ENCODE data around the gene KSR2.

Gene KSR2

DNA sequence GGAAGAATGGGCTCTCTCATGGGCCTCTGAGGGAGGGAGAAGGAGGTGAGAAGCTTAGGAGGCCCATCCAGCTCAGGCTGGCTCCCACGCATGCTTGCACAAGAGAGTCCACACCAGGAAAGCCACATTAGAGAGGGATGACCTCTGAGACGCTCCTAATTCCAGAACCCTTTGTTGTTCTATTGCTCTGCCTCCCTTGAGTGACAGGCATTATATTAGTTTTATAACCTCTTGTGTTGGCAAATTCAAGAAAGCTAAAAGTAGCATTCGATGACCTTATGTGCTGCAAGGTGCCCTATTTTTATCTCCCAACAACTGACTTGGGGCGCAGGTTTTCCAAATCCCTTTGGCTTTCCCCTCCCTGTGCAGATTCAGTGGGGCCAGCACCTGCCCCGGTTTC is 190.1 kb downstream of the KSR2 start:
- Mint-ChIP-seq H3K36me3 (ENCODE audit: low read depth) (no peaks in the 10 kb centered on the region), H3K9me3 (no peaks in the 10 kb centered on the region)

GRCh38 chr12:117774941-117775775 is 193.6 kb downstream of the KSR2 start:
- Mint-ChIP-seq H3K27ac (no peak overlapping the region), H3K36me3 (ENCODE audit: low read depth) (no peaks in the 10 kb centered on the region), H3K9me3 (no peaks in the 10 kb centered on the region), H3K27me3 (ENCODE audit: low read depth, poor library complexity) (peaks cover 3% of the 10 kb centered on the region), H3K4me3 (no peak overlapping the region), H3K4me1 (peaks cover 8% of the 10 kb centered on the region)
- no peak for TF ChIP-seq CTCF (IDR thresholded peaks at IDR 0.05)
- no peak for DNase-seq

More for the DNA sequence above, 190.1 kb downstream of the KSR2 start:
- no peak overlapping the region for H3K27ac Mint-ChIP-seq
- H3K4me3 Mint-ChIP-seq: no peak overlapping the region
- DNase-seq: no peak
- no peak for TF ChIP-seq CTCF (IDR thresholded peaks at IDR 0.05)
- peaks cover 8% of the 10 kb centered on the region for H3K4me1 Mint-ChIP-seq
- H3K27me3 Mint-ChIP-seq (ENCODE audit: low read depth, poor library complexity): peaks cover 14% of the 10 kb centered on the region

DNA sequence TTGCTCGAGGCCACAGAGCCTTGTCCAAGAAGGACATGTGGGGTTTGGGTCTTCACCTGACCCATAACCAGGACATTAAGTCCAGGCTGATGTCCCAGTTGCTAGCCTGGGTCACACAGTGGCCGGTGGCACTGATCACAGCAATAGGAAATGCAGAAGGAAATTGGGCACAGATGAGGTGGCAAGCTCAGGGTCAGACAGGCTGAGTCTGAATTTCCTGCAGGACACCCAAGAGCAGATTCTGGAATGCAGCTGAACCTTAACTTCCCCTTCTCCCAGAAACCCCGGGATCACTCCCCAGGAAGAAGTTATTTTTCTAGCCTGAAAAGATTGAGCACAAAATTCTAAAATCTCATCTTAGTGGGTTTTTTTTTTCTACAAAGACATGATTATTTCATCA is 199.9 kb downstream of the KSR2 start:
- no peak overlapping the region for H3K4me3 Mint-ChIP-seq
- H3K27ac Mint-ChIP-seq: no peak overlapping the region
- DNase-seq: no peak
- H3K27me3 Mint-ChIP-seq (ENCODE audit: low read depth, poor library complexity): peaks cover 12% of the 10 kb centered on the region
- no peaks in the 10 kb centered on the region for H3K36me3 Mint-ChIP-seq (ENCODE audit: low read depth)
- H3K4me1 Mint-ChIP-seq: no peaks in the 10 kb centered on the region
- TF ChIP-seq CTCF (IDR thresholded peaks at IDR 0.05): no peak
- peaks cover 15% of the 10 kb centered on the region for H3K9me3 Mint-ChIP-seq

- TF ChIP-seq CTCF (IDR thresholded peaks at IDR 0.05): no peak
- Mint-ChIP-seq H3K4me1 (no peaks in the 10 kb centered on the region), H3K36me3 (ENCODE audit: low read depth) (no peaks in the 10 kb centered on the region), H3K27ac (no peak overlapping the region), H3K27me3 (ENCODE audit: low read depth, poor library complexity) (peaks cover 12% of the 10 kb centered on the region), H3K9me3 (peaks cover 15% of the 10 kb centered on the region), H3K4me3 (no peak overlapping the region)
- DNase-seq: no peak
Observed at GRCh38 chr12:117766008-117766407, 202.8 kb downstream of the KSR2 start.

- no peak for DNase-seq
- H3K27me3 Mint-ChIP-seq (ENCODE audit: low read depth, poor library complexity): peaks cover 11% of the 10 kb centered on the region
- no peak for TF ChIP-seq CTCF (IDR thresholded peaks at IDR 0.05)
- no peaks in the 10 kb centered on the region for H3K4me1 Mint-ChIP-seq
- H3K36me3 Mint-ChIP-seq (ENCODE audit: low read depth): no peaks in the 10 kb centered on the region
- H3K4me3 Mint-ChIP-seq: no peak overlapping the region
- H3K9me3 Mint-ChIP-seq: peaks cover 15% of the 10 kb centered on the region
- no peak overlapping the region for H3K27ac Mint-ChIP-seq
Observed at GRCh38 chr12:117762143-117762542, 206.6 kb downstream of the KSR2 start.
